ENCODE results near the gene MAGI2.

GRCh38 chr7:78317371-78317770 lies 1136.1 kb downstream of the MAGI2 start:
- TF ChIP-seq EP300 (IDR thresholded peaks at IDR 0.05) (no peak), POLR2A (IDR thresholded peaks at IDR 0.05) (no peak), CTCF (IDR thresholded peaks at IDR 0.05) (no peak)

All from suprapubic skin (tissue), 3 donors.